ENCODE data around the gene LRCOL1.

The LRCOL1 gene

DNA sequence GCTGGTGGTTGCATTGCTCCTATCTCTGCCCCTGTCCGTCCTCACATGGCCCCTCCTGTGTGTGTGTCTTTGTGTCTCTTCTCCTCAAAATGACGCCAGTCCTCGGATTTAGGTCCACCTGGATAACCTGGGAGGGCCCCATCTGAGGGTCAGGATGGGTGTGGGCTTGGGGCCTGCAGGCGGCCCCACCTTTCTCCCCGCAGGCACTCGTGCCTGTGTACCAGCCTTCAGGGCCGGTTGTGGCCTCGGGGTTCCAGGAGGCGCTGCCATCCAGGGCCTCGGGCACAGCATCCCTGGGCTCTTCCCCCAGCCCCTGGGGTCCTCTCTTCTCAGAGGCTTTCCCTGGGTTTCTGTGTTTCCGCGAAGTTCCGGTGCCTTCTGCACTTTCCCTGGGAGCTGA is 54.7 kb downstream of the LRCOL1 start:
- no peak overlapping the region for H3K4me3 ChIP-seq (ENCODE audit: control insufficient read depth, low read depth, low read length)
- TF ChIP-seq, protein P1, sequence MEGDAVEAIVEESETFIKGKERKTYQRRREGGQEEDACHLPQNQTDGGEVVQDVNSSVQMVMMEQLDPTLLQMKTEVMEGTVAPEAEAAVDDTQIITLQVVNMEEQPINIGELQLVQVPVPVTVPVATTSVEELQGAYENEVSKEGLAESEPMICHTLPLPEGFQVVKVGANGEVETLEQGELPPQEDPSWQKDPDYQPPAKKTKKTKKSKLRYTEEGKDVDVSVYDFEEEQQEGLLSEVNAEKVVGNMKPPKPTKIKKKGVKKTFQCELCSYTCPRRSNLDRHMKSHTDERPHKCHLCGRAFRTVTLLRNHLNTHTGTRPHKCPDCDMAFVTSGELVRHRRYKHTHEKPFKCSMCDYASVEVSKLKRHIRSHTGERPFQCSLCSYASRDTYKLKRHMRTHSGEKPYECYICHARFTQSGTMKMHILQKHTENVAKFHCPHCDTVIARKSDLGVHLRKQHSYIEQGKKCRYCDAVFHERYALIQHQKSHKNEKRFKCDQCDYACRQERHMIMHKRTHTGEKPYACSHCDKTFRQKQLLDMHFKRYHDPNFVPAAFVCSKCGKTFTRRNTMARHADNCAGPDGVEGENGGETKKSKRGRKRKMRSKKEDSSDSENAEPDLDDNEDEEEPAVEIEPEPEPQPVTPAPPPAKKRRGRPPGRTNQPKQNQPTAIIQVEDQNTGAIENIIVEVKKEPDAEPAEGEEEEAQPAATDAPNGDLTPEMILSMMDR (conservative IDR thresholded peaks at IDR 0.05; ENCODE audit: control insufficient read depth, insufficient read depth, low read depth, low read length): no peak
- no peak for DNase-seq (ENCODE audit: low read depth)

DNA sequence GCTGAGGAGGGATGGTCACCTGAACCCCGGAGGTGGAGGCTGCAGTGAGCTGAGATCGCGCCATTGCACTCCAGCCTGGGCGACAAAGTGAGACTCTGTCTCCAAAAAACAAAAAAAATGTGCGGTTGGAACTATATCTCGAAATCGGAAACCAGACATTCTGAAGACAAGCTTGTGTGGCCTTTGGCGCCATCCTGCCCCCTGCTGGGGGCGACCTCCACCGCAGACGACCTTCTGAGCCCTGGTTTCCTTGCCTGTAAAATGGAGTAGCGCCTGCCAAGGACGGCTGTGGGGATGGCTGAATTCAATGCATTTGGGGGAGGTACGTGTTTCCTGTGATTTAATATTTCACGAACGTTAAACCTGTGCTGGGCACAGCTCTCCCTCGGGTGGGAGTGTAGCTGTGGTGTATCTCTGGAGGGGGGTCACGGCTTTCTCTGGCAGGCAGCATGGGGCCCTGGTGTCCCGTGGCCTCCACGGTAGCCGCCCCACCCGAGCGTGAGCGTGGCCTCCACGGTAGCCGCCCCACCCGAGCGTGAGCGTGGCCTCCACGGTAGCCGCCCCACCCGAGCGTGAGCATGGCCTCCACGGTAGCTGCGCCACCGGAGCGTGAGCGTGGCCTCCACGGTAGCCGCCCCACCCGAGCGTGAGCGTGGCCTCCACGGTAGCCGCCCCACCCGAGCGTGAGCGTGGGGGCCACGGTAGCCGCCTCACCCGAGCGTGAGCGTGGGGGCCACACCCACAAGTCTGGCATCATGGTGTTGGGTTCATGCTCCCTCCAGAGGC is 55.3 kb downstream of the LRCOL1 start:
- peak; percentile 20 for DNase-seq (ENCODE audit: low read depth)
- TF ChIP-seq, protein P1 (conservative IDR thresholded peaks at IDR 0.05; ENCODE audit: control insufficient read depth, insufficient read depth, low read depth, low read length): peak; percentile 23
- H3K4me3 ChIP-seq (ENCODE audit: control insufficient read depth, low read depth, low read length): no peak overlapping the region

Data from fibroblast of mammary gland (primary cell).